Neutrophil (primary cell): ENCODE results near the gene DNAAF5.
"Not testable (repeated sequence)": the region's sequence is repeated elsewhere in the genome, so short reads cannot be mapped to it uniquely, and the experiment has no call there.

ENCODE experiments used
- H3K27ac ChIP-seq: fragments of 200-600 bp; sonication (generic); 2 replicates; pipeline ENCODE4 v1.5.1; 2016; ENCODE audit warnings: mild to moderate bottlenecking, moderate library complexity
- H3K27me3 ChIP-seq: fragments of 200-600 bp; sonication (generic); 2 replicates; pipeline ENCODE4 v1.6.0; 2016; ENCODE audit warnings: mild to moderate bottlenecking
- H3K36me3 ChIP-seq: fragments of 200-600 bp; sonication (generic); 2 replicates; pipeline ENCODE4 v1.5.1; 2017
- H3K4me1 ChIP-seq, 2 experiments: fragments of 200-600 bp in 1 of 2; sonication (generic) in 1 of 2; 1 replicate in 1 of 2; 2 replicates in 1 of 2; pipeline versions ENCODE4 v1.5.1 to v1.6.1; 2013 to 2016; ENCODE audit warnings: low read depth in 1 of 2, low read length in 1 of 2, mild to moderate bottlenecking in 1 of 2, moderate library complexity in 1 of 2; ENCODE audit not compliant: control insufficient read depth in 1 of 2, insufficient read depth in 1 of 2
- H3K4me3 ChIP-seq, 2 experiments: fragments of 200-600 bp in 1 of 2; sonication (generic) in 1 of 2; 1 replicate in 1 of 2; 2 replicates in 1 of 2; pipeline ENCODE4 v1.5.1; 2013 to 2016; ENCODE audit warnings: low read depth in 1 of 2, low read length in 1 of 2, mild to moderate bottlenecking in 1 of 2, moderate library complexity in 1 of 2
- H3K9me3 ChIP-seq: fragments of 200-600 bp; sonication (generic); 2 replicates; pipeline ENCODE4 v1.5.1; 2016
- CTCF ChIP-seq: fragments of 200-600 bp; sonication (generic); IDR thresholded peaks from 2 replicates; pipeline ENCODE4 v1.5.1; 2016; ENCODE audit warnings: antibody characterized with exemption

DNAAF5 gene

DNA sequence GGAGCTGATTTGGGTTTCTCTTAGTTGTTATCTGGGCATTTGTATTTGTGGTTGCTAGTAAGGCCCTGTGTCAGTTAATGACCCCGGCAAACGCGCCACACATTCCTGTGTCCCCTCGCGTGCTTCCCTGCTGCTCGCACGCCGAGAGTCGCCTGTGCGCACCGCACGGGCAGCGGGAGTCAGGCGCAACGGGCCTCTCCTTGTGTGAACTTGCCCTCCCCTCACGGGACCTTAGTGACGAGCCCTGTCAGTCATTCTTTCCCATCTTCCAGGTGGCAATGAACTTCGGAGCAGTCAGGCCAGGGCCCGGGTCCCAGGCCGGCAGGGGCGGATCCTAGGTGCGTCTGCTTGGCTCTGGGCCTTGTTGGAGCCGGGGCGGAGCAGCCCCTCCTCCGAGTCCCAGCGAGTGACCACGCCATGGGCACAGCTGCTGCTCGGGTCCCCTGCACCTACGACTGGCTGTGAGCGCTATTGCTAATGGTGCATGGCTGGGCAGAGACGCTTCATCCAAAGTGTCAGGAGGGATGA, 13.0 kb downstream of the DNAAF5 start:
- Histone ChIP-seq H3K36me3 (no peaks in the 10 kb centered on the region), H3K27me3 (no peaks in the 10 kb centered on the region), H3K4me1 (no peaks in the 10 kb centered on the region), H3K9me3 (no peaks in the 10 kb centered on the region), H3K27ac (no peak overlapping the region), H3K4me3 (no peak overlapping the region)
- TF ChIP-seq CTCF: no peak

- no peak for TF ChIP-seq CTCF
- H3K4me3 ChIP-seq: no peak overlapping the region
- H3K36me3 ChIP-seq: no peaks in the 10 kb centered on the region
- no peak overlapping the region for H3K27ac ChIP-seq
- H3K27me3 ChIP-seq: no peaks in the 10 kb centered on the region
- H3K4me1 ChIP-seq: no peaks in the 10 kb centered on the region
- no peaks in the 10 kb centered on the region for H3K9me3 ChIP-seq
Measured at GRCh38 chr7:739983-740942, 13.8 kb downstream of the DNAAF5 start.

- H3K4me3 ChIP-seq: no peak overlapping the region
- H3K36me3 ChIP-seq: no peaks in the 10 kb centered on the region
- no peaks in the 10 kb centered on the region for H3K9me3 ChIP-seq
Measured at GRCh38 chr7:741191-741671, 14.7 kb downstream of the DNAAF5 start.

GRCh38 chr7:741850-742249, 15.4 kb downstream of the DNAAF5 start:
- no peak overlapping the region for H3K27ac ChIP-seq
- H3K4me3 ChIP-seq: no peak overlapping the region
- H3K36me3 ChIP-seq: no peaks in the 10 kb centered on the region
- H3K27me3 ChIP-seq: no peaks in the 10 kb centered on the region
- H3K4me1 ChIP-seq: no peaks in the 10 kb centered on the region
- TF ChIP-seq CTCF: no peak
- H3K9me3 ChIP-seq: no peaks in the 10 kb centered on the region

More at GRCh38 chr7:741191-741671, 14.7 kb downstream of the DNAAF5 start:
- H3K27ac ChIP-seq: no peak overlapping the region
- H3K27me3 ChIP-seq: no peaks in the 10 kb centered on the region
- no peak for TF ChIP-seq CTCF
- no peaks in the 10 kb centered on the region for H3K4me1 ChIP-seq

GRCh38 chr7:742791-743190, 16.3 kb downstream of the DNAAF5 start:
- TF ChIP-seq CTCF: no peak
- no peaks in the 10 kb centered on the region for H3K27me3 ChIP-seq
- H3K4me1 ChIP-seq: no peaks in the 10 kb centered on the region
- no peaks in the 10 kb centered on the region for H3K36me3 ChIP-seq
- H3K9me3 ChIP-seq: no peaks in the 10 kb centered on the region
- H3K4me3 ChIP-seq: no peak overlapping the region
- H3K27ac ChIP-seq: no peak overlapping the region

- not testable (repeated sequence) for H3K4me1 ChIP-seq, H3K27ac ChIP-seq, H3K27me3 ChIP-seq, H3K4me3 ChIP-seq, H3K36me3 ChIP-seq, H3K9me3 ChIP-seq
Measured at GRCh38 chr7:743341-744127, 17.0 kb downstream of the DNAAF5 start.

- not testable (repeated sequence) for H3K27me3 ChIP-seq, H3K4me3 ChIP-seq, H3K36me3 ChIP-seq, H3K4me1 ChIP-seq, H3K27ac ChIP-seq, H3K9me3 ChIP-seq
Measured at GRCh38 chr7:744128-744520, 17.6 kb downstream of the DNAAF5 start.
